ENCODE measurements around the gene ELMO1.

ELMO1 gene

GRCh38 chr7:37215290-37215923 lies 233.3 kb downstream of the ELMO1 start:
- no peak overlapping the region for H3K27ac ChIP-seq
- DNase-seq (ENCODE audit: low spot score) = no peak
- no peak for TF ChIP-seq CTCF (IDR thresholded peaks at IDR 0.05)

GRCh38 chr7:37212556-37212955 lies 236.1 kb downstream of the ELMO1 start:
- Histone ChIP-seq H3K27ac (peak overlapping the region in 1 of 2 donors; percentile 35), H3K4me3 (no peak overlapping the region)
- TF ChIP-seq CTCF (IDR thresholded peaks at IDR 0.05) = no peak
- no peak for DNase-seq (ENCODE audit: low spot score)

More at GRCh38 chr7:37215290-37215923, 233.3 kb downstream of the ELMO1 start:
- no peak overlapping the region for H3K4me3 ChIP-seq

- no peak for DNase-seq (ENCODE audit: low spot score)
- H3K27ac ChIP-seq = peak overlapping the region; percentile 73 to 79
- no peak for TF ChIP-seq CTCF (IDR thresholded peaks at IDR 0.05)
- no peak overlapping the region for H3K4me3 ChIP-seq
These were observed 236.6 kb downstream of the ELMO1 start for GRCh38 chr7:37212051-37212450.

- TF ChIP-seq CTCF (IDR thresholded peaks at IDR 0.05) = no peak
- no peak for DNase-seq (ENCODE audit: low spot score)
- Histone ChIP-seq H3K27ac (peak overlapping the region; percentile 73 to 79), H3K4me3 (peak overlapping the region; percentile 23)
These were observed 237.4 kb downstream of the ELMO1 start for GRCh38 chr7:37211097-37211880.

- Histone ChIP-seq H3K4me3 (no peak overlapping the region), H3K27ac (peak overlapping the region; percentile 78 to 79)
- no peak for TF ChIP-seq CTCF (IDR thresholded peaks at IDR 0.05)
- DNase-seq (ENCODE audit: low spot score) = no peak
These were observed 239.5 kb downstream of the ELMO1 start for GRCh38 chr7:37209195-37209594.

- H3K27ac ChIP-seq = peak overlapping the region; percentile 76 to 79
- DNase-seq (ENCODE audit: low spot score) = peak; percentile 87
- TF ChIP-seq CTCF (IDR thresholded peaks at IDR 0.05) = no peak
- H3K4me3 ChIP-seq = no peak overlapping the region
These were observed 240.1 kb downstream of the ELMO1 start for GRCh38 chr7:37208528-37208927.

- H3K27ac ChIP-seq = no peak overlapping the region
- DNase-seq (ENCODE audit: low spot score) = no peak
- H3K4me3 ChIP-seq = no peak overlapping the region
- no peak for TF ChIP-seq CTCF (IDR thresholded peaks at IDR 0.05)
These were observed 242.5 kb downstream of the ELMO1 start for GRCh38 chr7:37206192-37206591.
